ENCODE results near the gene VWA2. TPM values are rescaled to one million over a fixed set of nuclear protein-coding genes. Genes with fewer than 3 reads are reported as not detected.

VWA2 gene
- total RNA-seq, 1 donor from 2014 or later: not detected

DNA sequence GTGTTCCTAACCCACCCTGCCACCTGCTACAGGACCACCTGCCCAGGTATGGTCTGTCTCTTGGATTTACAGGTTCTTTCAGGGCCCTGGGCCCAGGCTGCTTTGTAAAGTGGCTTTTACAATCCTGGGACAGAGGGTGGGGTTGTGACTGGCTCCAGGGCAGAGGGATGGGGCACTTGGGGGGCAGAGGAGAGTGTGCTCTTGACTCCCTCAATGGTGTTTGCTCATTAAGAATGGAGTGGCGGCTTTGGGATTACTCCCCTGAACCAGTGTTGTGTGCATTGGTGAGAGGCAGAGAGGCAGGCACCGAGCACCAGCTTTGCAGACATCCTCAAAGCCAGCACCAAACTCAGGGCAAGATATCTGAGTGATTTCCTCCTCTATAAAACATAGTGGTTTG is 43.5 kb downstream of the VWA2 start:
- Histone ChIP-seq H3K4me1 (peaks cover 16% of the 10 kb centered on the region), H3K9me3 (replicated peaks) (no peaks in the 10 kb centered on the region), H3K27me3 (ENCODE audit: low read depth) (no peaks in the 10 kb centered on the region), H3K4me3 (no peak overlapping the region), H3K36me3 (no peaks in the 10 kb centered on the region), H3K27ac (replicated peaks) (no peak overlapping the region)
- intact Hi-C loops (cut with micrococcal nuclease): no loop called here
- DNase-seq: no peak
- no peak for TF ChIP-seq CTCF (IDR thresholded peaks at IDR 0.05; ENCODE audit: borderline replicate concordance)

GRCh38 chr10:114283091-114283490 is 44.0 kb downstream of the VWA2 start:
- Histone ChIP-seq H3K36me3 (no peaks in the 10 kb centered on the region), H3K4me3 (no peak overlapping the region), H3K4me1 (peaks cover 16% of the 10 kb centered on the region), H3K27me3 (ENCODE audit: low read depth) (no peaks in the 10 kb centered on the region), H3K27ac (replicated peaks) (no peak overlapping the region), H3K9me3 (replicated peaks) (no peaks in the 10 kb centered on the region)
- intact Hi-C loops (cut with micrococcal nuclease): no loop called here
- DNase-seq: no peak
- TF ChIP-seq CTCF (IDR thresholded peaks at IDR 0.05; ENCODE audit: borderline replicate concordance): no peak

GRCh38 chr10:114283535-114284234 is 44.6 kb downstream of the VWA2 start:
- Histone ChIP-seq H3K27me3 (ENCODE audit: low read depth) (no peaks in the 10 kb centered on the region), H3K4me3 (no peak overlapping the region), H3K36me3 (no peaks in the 10 kb centered on the region), H3K27ac (replicated peaks) (no peak overlapping the region), H3K9me3 (replicated peaks) (no peaks in the 10 kb centered on the region), H3K4me1 (peaks cover 21% of the 10 kb centered on the region)
- intact Hi-C loops (cut with micrococcal nuclease): no loop called here
- no peak for DNase-seq
- no peak for TF ChIP-seq CTCF (IDR thresholded peaks at IDR 0.05; ENCODE audit: borderline replicate concordance)

DNA sequence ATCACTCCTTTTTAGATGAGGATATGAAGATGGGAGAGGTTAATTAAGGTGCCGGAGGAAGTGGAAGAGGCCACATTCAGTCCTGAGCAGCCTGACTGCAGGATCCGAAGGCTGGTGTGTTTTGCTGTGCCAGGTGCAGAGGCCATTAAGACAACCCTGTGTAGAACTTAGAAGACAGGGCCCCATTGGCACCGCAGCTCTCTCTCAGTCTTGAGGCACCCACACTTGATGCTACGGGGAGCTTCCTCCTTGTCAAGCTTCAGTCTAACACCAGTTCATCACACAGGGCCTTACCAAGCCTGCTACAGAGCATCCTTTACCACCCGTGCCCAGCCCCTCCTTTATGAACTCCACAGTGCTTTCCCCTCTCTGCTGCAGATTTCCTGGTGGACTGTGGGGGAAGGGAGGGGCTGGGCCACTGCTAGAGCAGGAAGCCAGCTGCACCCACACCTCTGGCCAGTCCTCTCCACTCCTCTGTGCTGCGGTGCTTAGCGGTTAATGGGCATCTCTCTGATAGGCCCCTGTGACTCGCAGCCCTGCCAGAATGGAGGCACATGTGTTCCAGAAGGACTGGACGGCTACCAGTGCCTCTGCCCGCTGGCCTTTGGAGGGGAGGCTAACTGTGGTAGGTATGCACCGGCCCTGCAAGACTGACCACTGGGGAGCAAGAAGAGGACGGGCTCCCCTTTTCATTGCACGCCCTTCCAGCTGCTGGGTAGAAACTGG is 45.5 kb downstream of the VWA2 start:
- no peak for DNase-seq
- Histone ChIP-seq H3K4me1 (peaks cover 29% of the 10 kb centered on the region), H3K27ac (replicated peaks) (no peak overlapping the region), H3K9me3 (replicated peaks) (no peaks in the 10 kb centered on the region), H3K36me3 (no peaks in the 10 kb centered on the region), H3K4me3 (no peak overlapping the region), H3K27me3 (ENCODE audit: low read depth) (no peaks in the 10 kb centered on the region)
- intact Hi-C loops (cut with micrococcal nuclease): no loop called here
- TF ChIP-seq CTCF (IDR thresholded peaks at IDR 0.05; ENCODE audit: borderline replicate concordance): no peak

GRCh38 chr10:114285961-114286441 is 46.9 kb downstream of the VWA2 start:
- intact Hi-C loops (cut with micrococcal nuclease): no loop called here
- Histone ChIP-seq H3K27me3 (ENCODE audit: low read depth) (no peaks in the 10 kb centered on the region), H3K4me3 (no peak overlapping the region), H3K9me3 (replicated peaks) (no peaks in the 10 kb centered on the region), H3K27ac (replicated peaks) (no peak overlapping the region), H3K4me1 (peaks cover 30% of the 10 kb centered on the region), H3K36me3 (no peaks in the 10 kb centered on the region)
- no peak for TF ChIP-seq CTCF (IDR thresholded peaks at IDR 0.05; ENCODE audit: borderline replicate concordance)
- DNase-seq: no peak

Data from left ventricle myocardium inferior (tissue), 1 donor.